RWPE2 (cell line): ENCODE data around the gene APOB.

Experiments
- ATAC-seq: fragments of 200-7000 bp; cut with Tn5 transposase; 3 replicates; pipeline ENCODE4 v1.9.1; 2021; ENCODE audit warnings: low read depth
- DNase-seq: peaks from one replicate; pipeline ENCODE4 v3.0.0-alpha.2; 2020; ENCODE audit warnings: low spot score
- H3K27ac ChIP-seq: fragments of 450-650 bp; 2 replicates; pipeline ENCODE4 v1.5.1; 2017; ENCODE audit warnings: mild to moderate bottlenecking; ENCODE audit not compliant: poor library complexity, severe bottlenecking
- H3K27me3 ChIP-seq: fragments of 250-450 bp; sonication (Bioruptor Pico); 2 replicates; pipeline ENCODE4 v1.5.1; 2021; ENCODE audit warnings: mild to moderate bottlenecking, moderate library complexity; ENCODE audit not compliant: insufficient read depth, poor library complexity, severe bottlenecking
- H3K36me3 ChIP-seq: fragments of 250-450 bp; sonication (Bioruptor Pico); 2 replicates; pipeline ENCODE4 v1.5.1; 2020; ENCODE audit warnings: low read depth, mild to moderate bottlenecking, moderate library complexity
- H3K4me1 ChIP-seq: fragments of 250-450 bp; sonication (Bioruptor Pico); 2 replicates; pipeline ENCODE4 v1.5.1; 2021; ENCODE audit warnings: mild to moderate bottlenecking, moderate library complexity; ENCODE audit not compliant: insufficient read depth, poor library complexity, severe bottlenecking
- H3K4me3 ChIP-seq: fragments of 250-450 bp; sonication (Bioruptor Pico); 2 replicates; pipeline ENCODE4 v1.5.1; 2021; ENCODE audit warnings: mild to moderate bottlenecking, moderate library complexity; ENCODE audit not compliant: severe bottlenecking
- H3K9me3 ChIP-seq: fragments of 250-450 bp; sonication (Bioruptor Pico); 2 replicates; pipeline ENCODE4 v1.5.1; 2021; ENCODE audit warnings: mild to moderate bottlenecking, moderate library complexity; ENCODE audit not compliant: severe bottlenecking
- CTCF ChIP-seq: fragments of 450-650 bp; IDR thresholded peaks from one replicate; pipeline ENCODE4 v1.5.1; 2017; ENCODE audit warnings: mild to moderate bottlenecking, moderate library complexity; ENCODE audit not compliant: poor library complexity, severe bottlenecking

Gene APOB

GRCh38 chr2:21024198-21024597, 19.7 kb downstream of the APOB start:
- H3K27ac ChIP-seq, result no peak overlapping the region
- no peaks in the 10 kb centered on the region for H3K9me3 ChIP-seq
- ATAC-seq (no peak), DNase-seq (no peak)
- no peaks in the 10 kb centered on the region for H3K27me3 ChIP-seq
- H3K4me3 ChIP-seq, result no peak overlapping the region
- TF ChIP-seq CTCF, result no peak
- H3K36me3 ChIP-seq, result no peaks in the 10 kb centered on the region
- H3K4me1 ChIP-seq, result no peaks in the 10 kb centered on the region

GRCh38 chr2:21023419-21024181, 20.3 kb downstream of the APOB start:
- Histone ChIP-seq H3K4me3 (no peak overlapping the region), H3K4me1 (no peaks in the 10 kb centered on the region), H3K27ac (no peak overlapping the region), H3K36me3 (no peaks in the 10 kb centered on the region), H3K27me3 (no peaks in the 10 kb centered on the region), H3K9me3 (no peaks in the 10 kb centered on the region)
- DNase-seq (no peak), ATAC-seq (no peak)
- TF ChIP-seq CTCF, result no peak

- ATAC-seq (no peak), DNase-seq (no peak)
- no peak overlapping the region for H3K27ac ChIP-seq
- H3K27me3 ChIP-seq, result no peaks in the 10 kb centered on the region
- no peaks in the 10 kb centered on the region for H3K36me3 ChIP-seq
- no peak for TF ChIP-seq CTCF
- H3K9me3 ChIP-seq, result no peaks in the 10 kb centered on the region
- no peaks in the 10 kb centered on the region for H3K4me1 ChIP-seq
- no peak overlapping the region for H3K4me3 ChIP-seq
Measured at GRCh38 chr2:21022792-21023367, 21.0 kb downstream of the APOB start.

GRCh38 chr2:21021430-21021829, 22.4 kb downstream of the APOB start:
- H3K9me3 ChIP-seq, result no peaks in the 10 kb centered on the region
- H3K36me3 ChIP-seq, result no peaks in the 10 kb centered on the region
- no peaks in the 10 kb centered on the region for H3K27me3 ChIP-seq
- no peak overlapping the region for H3K27ac ChIP-seq
- TF ChIP-seq CTCF, result no peak
- DNase-seq (no peak), ATAC-seq (no peak)
- no peak overlapping the region for H3K4me3 ChIP-seq
- no peaks in the 10 kb centered on the region for H3K4me1 ChIP-seq
